Fibroblast of the aortic adventitia (primary cell): ENCODE results near the gene PCNX2. TPM values are rescaled to one million over a fixed set of nuclear protein-coding genes. Genes with fewer than 3 reads are reported as not detected.

ENCODE experiments used
- DNase-seq: peaks from one replicate; pipeline ENCODE4 v3.0.0-alpha.2; 2010; ENCODE audit warnings: low read depth
- H3K4me3 ChIP-seq: 2 replicates; pipeline ENCODE4 v1.5.1; 2011; ENCODE audit warnings: low read depth, mild to moderate bottlenecking, control low read depth, low read length, moderate library complexity
- CTCF ChIP-seq: IDR thresholded peaks from 2 replicates; pipeline ENCODE4 v1.5.1; 2011; ENCODE audit warnings: mild to moderate bottlenecking, low read length, control low read depth, inconsistent platforms; ENCODE audit not compliant: insufficient read depth
- total RNA-seq: library from RNA; depleted of rRNA; stranded (reverse); fragments of >200 nt; gene quantifications from 2 replicates; pipeline ENCODE4 v1.2.3, GENCODE V29; 2012; ENCODE audit warnings: low replicate concordance

Gene PCNX2
- total RNA-seq, 1 donor, result 70.7 TPM

DNA sequence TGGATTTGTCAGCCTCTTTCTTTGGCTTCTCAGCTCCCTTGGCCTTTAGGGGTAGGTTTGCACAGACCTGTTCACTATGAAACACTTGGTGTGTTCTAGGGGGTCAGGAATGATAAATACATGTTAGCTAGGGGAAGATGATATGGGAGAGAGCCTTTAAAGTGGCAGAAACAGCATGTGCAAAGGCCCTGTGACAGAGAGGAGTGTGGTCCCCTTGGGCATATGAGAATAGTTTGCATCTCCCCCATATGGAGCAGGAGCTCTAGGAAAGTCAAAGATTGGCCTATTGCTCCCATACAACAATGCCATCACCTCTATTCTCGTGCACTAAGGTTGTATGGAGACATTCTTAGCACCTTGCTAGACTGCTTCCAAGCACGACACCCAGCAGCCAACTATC is 355.8 kb downstream of the PCNX2 start:
- no peak for DNase-seq
- no peak overlapping the region for H3K4me3 ChIP-seq
- no peak for TF ChIP-seq CTCF

GRCh38 chr1:232938926-232939325 is 356.6 kb downstream of the PCNX2 start:
- TF ChIP-seq CTCF, result no peak
- no peak overlapping the region for H3K4me3 ChIP-seq
- no peak for DNase-seq

DNA sequence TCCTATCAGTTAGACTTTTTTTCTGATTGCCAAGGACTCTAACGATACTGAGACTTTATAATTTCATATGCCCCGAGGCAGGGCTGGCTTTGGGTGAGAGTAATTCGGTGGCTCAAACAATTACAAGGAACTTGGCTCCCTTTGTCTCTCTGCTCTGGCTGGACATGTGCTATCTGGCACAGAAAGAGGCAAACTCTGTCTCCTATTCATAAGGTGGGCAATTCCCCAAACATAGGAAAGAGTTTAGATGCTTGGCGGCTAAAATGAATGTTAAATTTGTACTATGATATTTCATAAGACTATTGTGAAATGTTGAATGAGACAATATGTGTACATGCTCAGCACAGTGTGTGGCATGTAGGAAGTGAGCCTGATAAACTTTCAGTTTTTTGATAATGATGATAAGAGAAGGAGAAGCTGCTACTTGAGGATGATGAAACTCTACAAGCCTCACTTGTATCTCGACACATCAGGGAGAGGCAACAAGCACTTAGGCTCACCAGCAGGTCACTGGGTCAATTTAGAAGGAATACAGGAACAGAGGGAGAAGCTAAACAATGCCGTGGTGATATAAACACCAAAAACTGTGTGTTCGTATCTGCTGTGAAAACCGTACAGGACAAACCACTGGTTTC is 357.7 kb downstream of the PCNX2 start:
- no peak for TF ChIP-seq CTCF
- DNase-seq, result peak; percentile 29
- H3K4me3 ChIP-seq, result no peak overlapping the region

GRCh38 chr1:232936941-232937340 is 358.6 kb downstream of the PCNX2 start:
- no peak overlapping the region for H3K4me3 ChIP-seq
- no peak for TF ChIP-seq CTCF

More at GRCh38 chr1:232936941-232937340, 358.6 kb downstream of the PCNX2 start:
- DNase-seq, result no peak

Other genes with a start within 250 kb of the PCNX2 start
- 0.18 and 0.25 TPM in 2 replicates for gene MAP3K21, start 32.0 kb upstream of the PCNX2 start, total RNA-seq